Measurements from ENCODE around the gene KRT1. TPM values are rescaled to one million over a fixed set of nuclear protein-coding genes. Genes with fewer than 3 reads are reported as not detected.
"Not testable (repeated sequence)": the region's sequence is repeated elsewhere in the genome, so short reads cannot be mapped to it uniquely, and the experiment has no call there.

The KRT1 gene
- polyA plus RNA-seq (ENCODE audit: insufficient read length in 12 of 12) = 1,000 to 10,000 TPM in 1 of 12 donors, 100 to 1,000 TPM in 2, 1 to 10 TPM in 2, under 1 TPM in 5, not detected in 2; 0.17 to 1,255 (median 2.6) TPM
- long read RNA-seq, donor 1 = 0 reads
- long read RNA-seq, donor 2 = 0 reads
- long read RNA-seq, donor 3 = 0 reads
- long read RNA-seq, donor 4 = 0 reads
- long read RNA-seq, donor 5 = 0 reads
- long read RNA-seq, donor 6 = 0 reads
- long read RNA-seq, donor 7, transcript KRT1-201 (9 exons, 2,451 nt) = major isoform, 10 of 35 reads
- long read RNA-seq, donor 7, partial matches to known transcripts = 25 of 35 reads
- long read RNA-seq, donor 7, other reads (novel, unspliced or antisense) = 0 of 35 reads
- long read RNA-seq, donor 8 = 0 reads
- long read RNA-seq, donor 9, transcript KRT1-201 (9 exons, 2,451 nt) = major isoform, 43 of 85 reads
- long read RNA-seq, donor 9, partial matches to known transcripts = 37 of 85 reads
- long read RNA-seq, donor 9, other reads (novel, unspliced or antisense) = 5 of 85 reads
- long read RNA-seq, donor 10 = 0 reads
- long read RNA-seq, donor 11, partial matches to known transcripts = 0 of 1 reads
- long read RNA-seq, donor 11, other reads (novel, unspliced or antisense) = 0 of 1 reads

- DNase-seq = no peak
Observed at GRCh38 chr12:52680363-52680762, at the start of gene KRT1. Gene KRT1 (minus strand): TSS chr12:52680407. CDS start chr12:52680348, 59 bp downstream.

DNA sequence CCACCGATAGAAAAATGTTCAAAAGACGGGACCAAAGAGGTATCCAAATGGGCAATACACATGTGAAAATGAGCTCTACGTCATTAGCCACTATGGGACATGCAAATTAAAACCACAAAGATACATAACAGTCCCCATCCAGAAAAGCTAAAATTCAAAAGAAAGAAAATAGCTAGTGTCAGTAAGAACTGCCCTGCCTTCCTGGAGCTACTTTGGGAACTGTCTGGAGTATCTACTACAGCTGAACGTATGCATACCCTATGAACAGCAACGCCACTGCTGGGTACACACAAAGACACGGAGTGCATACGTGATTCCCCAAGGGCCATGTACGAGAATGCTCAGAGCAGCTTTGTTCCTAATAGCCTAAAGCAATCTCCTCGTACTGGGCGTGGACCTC, 48.9 kb upstream of the KRT1 start:
- DNase-seq = no peak

GRCh38 chr12:52728374-52728773, 48.2 kb upstream of the KRT1 start:
- no peak for DNase-seq

DNA sequence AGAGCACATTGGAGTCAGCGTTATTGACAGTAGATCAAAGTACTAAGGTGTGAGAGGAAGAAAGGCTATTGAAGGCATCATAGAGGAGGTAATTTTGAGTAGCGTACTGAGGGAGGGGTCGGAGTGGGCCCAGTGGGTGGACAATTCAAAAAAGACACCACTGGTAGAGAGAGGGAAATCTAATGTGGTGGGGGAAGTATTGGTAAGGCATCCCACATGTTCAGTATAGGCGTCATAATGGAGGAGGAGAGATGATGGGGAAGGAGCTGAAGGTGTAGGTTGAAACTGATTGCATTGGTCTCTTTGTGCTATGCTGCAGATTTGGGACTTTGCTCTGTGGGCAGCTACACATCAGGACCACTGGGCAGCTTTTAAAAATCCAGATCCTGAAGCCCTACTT, 46.8 kb upstream of the KRT1 start:
- no peak for DNase-seq

DNA sequence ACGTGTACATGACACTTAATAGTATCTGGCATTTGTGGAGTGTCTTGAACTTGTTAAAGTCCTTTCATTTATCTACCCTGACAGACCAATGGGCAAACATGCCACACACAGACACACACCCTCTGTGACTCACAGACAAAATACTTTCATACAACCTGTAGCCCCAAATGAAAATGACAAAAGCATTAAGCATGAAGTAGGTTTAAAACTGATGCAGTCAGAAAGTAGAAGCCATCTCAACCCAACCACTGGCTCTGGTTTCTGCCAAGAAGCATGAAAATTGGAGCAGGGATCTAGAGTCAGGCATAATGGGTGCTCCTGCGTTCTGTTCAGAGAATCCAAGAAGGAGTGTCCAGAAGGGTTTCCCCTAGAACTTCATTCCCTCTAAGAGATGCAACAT, 46.2 kb upstream of the KRT1 start:
- no peak for DNase-seq

DNA sequence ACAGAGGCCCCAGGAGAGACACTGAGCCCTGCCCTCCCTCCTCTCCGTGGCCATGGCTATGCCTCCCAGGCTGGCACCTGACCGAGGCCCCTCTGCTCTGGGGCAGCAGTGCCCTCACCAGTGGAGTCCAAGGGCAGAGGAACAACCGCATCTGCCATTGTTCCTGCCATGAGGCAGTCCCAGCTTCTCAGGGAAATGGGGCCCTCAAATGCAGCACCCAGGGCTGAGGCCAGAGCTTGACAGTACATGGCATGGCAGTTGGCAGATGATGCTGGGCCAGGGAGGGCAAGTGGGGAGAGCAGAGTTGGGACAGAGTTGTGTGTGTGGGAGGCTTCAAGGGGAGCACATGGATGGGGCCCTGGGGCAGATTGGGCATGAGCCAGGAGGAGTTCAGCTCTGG, 44.2 kb upstream of the KRT1 start:
- DNase-seq = no peak

- no peak for DNase-seq
Observed at GRCh38 chr12:52722680-52723079, 42.5 kb upstream of the KRT1 start.

GRCh38 chr12:52721838-52722470, 41.7 kb upstream of the KRT1 start:
- DNase-seq = no peak

DNA sequence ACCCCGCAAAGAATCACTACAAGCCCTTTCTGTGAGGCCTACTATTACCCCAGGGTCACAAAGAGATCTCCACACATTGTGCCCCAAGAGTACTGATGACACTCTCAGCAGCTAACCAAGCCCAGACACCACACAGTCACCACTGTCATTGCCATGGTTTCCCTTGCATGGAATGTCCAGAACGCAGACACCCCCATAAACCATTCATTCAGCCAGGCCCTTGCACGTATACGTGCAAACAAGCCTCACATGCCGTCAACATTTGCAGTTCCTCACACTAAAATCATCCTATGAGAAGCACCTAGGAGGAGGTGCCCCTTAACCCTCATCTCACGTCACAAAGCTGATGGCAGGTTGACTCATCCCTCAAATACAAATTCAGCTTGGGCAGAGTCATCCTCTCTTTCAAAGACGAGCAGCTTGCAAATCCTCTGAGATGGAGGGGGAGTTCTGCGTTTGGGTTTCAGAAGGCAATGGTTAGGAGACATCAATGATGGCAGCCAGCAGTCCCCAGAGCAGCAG, 40.2 kb upstream of the KRT1 start:
- no peak for DNase-seq

GRCh38 chr12:52716061-52716460, 35.9 kb upstream of the KRT1 start:
- no peak for DNase-seq

- DNase-seq = no peak
Observed at GRCh38 chr12:52715416-52715815, 35.2 kb upstream of the KRT1 start.

GRCh38 chr12:52714887-52715281, 34.7 kb upstream of the KRT1 start:
- DNase-seq = no peak

GRCh38 chr12:52713960-52714886, 34.0 kb upstream of the KRT1 start:
- DNase-seq = no peak

GRCh38 chr12:52712122-52712521, 31.9 kb upstream of the KRT1 start:
- not testable (repeated sequence) for DNase-seq

- DNase-seq = no peak
Observed at GRCh38 chr12:52710730-52711129, 30.5 kb upstream of the KRT1 start.

DNA sequence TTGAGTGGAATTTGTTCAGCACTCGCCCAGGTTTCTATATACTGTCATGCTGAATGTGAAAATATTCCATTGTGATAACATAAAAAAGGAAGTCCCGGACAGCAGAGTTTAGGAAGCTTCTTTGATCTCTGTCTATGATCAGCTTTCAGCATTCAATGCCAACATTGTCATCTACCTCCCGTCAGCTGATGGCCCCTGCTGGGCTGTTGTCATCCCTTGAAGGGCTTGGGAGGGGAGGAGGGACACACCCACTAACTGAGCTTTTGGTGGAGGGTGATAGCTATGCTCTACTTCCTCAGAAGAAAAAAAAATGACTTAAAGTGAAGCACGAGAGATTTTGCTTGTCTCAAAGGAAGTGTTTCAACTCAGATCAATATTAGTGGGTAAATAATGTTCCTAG, 27.8 kb upstream of the KRT1 start:
- no peak for DNase-seq

GRCh38 chr12:52704464-52704863, 24.3 kb upstream of the KRT1 start:
- peak; percentile 20 for DNase-seq

DNA sequence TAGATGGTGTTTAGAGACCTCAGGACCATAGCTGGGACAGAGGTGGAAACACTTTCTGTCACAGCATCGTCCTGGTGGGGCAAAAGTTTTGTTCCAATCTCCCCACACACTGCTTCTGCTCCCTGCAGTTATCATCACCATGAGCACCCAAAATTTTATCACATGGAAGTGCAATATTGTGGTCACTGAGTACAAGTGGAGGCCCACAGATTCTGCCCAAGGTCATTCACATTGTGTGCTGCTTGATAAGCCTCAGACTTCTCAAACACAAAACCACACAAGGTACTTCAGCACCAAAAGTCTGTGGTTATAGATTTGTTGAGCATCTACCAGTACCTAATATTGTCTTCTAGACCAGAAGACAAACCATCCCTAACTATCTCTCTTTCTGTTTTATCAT, 23.7 kb upstream of the KRT1 start:
- no peak for DNase-seq

DNA sequence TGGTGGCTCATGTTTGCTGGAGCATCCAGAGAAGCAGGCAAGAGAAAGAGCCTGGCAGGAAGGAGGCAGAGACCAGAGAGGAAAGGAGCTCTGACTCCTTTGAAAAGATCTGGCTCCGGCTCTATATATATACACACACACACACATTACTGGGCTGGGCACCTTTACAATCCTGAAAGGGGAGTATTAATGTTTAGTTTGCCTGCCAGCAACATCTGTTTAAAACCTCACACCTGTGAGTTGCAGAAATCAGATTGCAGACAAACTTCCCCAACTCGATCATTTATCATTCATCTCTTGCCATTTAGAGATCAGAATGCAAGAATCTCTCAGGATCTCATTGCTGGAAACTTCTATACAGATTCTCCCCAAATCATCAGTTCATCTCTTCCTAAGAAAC, 23.2 kb upstream of the KRT1 start, which contains the start of gene KRT77:
Gene KRT77 (minus strand): TSS at position 101 of the 400 bp plus-strand sequence. CDS start 90 bp downstream, at position 11.
- no peak for DNase-seq

DNA sequence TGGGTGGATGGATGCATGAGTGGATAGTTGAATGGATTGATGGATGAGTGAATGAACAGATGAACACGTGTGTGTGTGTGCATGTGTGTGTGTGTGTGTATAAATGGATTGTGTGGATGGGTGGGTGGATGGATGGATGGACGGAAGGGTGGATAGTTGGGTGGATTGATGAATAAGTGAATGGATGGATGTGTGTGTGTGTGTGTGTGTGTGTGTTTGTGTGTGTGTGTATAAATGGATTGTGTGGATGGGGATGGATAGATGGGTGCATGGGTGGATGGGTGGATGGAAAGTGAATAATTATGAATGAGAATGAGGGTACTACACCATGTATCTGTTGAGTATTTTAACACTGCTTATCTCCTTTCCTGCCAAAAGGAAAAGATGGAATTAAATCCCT, 22.1 kb upstream of the KRT1 start:
- DNase-seq = no peak

GRCh38 chr12:52701281-52701680, 21.1 kb upstream of the KRT1 start:
- DNase-seq = no peak

DNA sequence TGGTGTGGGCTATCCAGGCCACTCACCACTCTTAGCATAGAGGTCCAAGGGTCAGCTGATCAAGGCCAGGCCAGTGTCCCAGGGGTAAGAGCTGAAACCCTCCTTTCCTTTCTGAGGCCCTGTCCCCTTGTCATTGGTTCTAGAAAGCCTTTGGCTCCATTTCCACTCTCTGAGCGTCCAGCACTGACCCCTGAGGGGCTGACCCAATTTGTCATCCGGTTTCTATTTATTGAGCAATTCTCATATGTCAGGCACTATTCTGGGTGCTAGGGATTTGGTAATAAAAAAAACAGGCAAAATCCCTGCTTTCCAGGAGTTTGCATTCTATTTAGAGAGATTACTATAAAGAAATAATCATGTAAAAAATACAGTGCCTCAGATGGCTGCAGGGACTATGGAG, 19.8 kb upstream of the KRT1 start:
- DNase-seq = no peak
